Measurements from ENCODE around the gene PRTG. TPM values are rescaled to one million over a fixed set of nuclear protein-coding genes. Genes with fewer than 3 reads are reported as not detected.

Gene PRTG
- total and polyA plus RNA-seq, 2 donors (not counting 1 experiment from before 2014, with no cell fraction given): 2.1 to 4.0 TPM

DNA sequence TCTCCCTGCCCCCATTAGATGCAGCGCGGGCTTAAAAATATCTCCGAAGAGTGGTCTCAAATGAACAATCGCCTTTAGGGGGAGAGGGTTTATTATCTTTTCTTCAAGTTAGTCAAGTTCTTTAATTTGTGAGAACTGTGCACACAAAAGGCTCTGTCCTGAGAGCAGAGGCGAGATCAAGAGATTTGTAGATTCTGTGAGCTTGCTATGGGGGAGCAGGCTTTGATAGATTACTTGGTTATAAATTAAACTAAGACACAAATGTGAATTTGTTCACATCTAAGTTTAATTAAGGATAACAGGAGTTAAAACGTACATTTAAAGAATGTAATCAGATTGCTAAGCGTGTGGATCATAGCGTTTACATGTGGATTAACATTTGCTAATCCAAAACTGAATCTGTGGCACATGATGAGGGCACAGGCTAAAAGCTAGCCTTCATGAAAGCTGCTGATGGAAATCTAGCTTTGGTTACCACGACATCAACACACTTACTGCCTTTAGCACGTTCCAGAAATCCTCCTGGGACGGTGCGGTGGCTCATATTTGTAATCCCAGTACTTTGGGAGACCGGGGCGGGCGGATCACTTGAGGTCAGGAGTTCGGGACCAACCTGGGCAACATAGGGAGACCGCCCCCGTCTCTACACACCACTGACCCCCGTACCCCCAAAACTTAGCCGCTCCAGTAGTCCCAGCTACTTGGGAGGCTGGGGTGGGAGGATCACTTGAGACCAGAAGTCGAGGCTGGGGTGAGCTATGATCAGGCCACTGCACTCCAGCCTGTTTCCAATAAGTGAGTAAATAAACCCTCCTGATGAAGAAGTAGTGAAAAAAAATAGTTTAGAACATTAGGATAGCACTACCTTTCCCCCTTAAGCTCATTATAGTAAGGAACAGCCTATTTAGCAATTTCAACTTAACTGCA lies 1.0 kb upstream of the PRTG start:
- peaks cover 3% of the 10 kb centered on the region for H3K27me3 ChIP-seq (ENCODE audit: control insufficient read depth, insufficient read depth, low read length)
- H2AFZ ChIP-seq (ENCODE audit: low read length): peak overlapping the region; percentile 55
- peak overlapping the region; percentile 23 for H3K9ac ChIP-seq (ENCODE audit: insufficient read depth, low read length)
- H3K27ac ChIP-seq (ENCODE audit: insufficient read depth, low read length): no peak overlapping the region
- no peak for DNase-seq (ENCODE audit: low read depth in 2 of 2)
- H3K79me2 ChIP-seq (ENCODE audit: control insufficient read depth, insufficient read depth, low read length): no peaks in the 10 kb centered on the region
- H3K4me2 ChIP-seq (ENCODE audit: extremely low read depth, insufficient read depth, low read length): peak overlapping the region; percentile 71
- no peaks in the 10 kb centered on the region for H3K9me3 ChIP-seq (ENCODE audit: control insufficient read depth, insufficient read depth, low read depth, low read length)
- no peak for TF ChIP-seq EZH2 (IDR thresholded peaks at IDR 0.05; ENCODE audit: low read length, missing control alignments)
- TF ChIP-seq, protein P1, sequence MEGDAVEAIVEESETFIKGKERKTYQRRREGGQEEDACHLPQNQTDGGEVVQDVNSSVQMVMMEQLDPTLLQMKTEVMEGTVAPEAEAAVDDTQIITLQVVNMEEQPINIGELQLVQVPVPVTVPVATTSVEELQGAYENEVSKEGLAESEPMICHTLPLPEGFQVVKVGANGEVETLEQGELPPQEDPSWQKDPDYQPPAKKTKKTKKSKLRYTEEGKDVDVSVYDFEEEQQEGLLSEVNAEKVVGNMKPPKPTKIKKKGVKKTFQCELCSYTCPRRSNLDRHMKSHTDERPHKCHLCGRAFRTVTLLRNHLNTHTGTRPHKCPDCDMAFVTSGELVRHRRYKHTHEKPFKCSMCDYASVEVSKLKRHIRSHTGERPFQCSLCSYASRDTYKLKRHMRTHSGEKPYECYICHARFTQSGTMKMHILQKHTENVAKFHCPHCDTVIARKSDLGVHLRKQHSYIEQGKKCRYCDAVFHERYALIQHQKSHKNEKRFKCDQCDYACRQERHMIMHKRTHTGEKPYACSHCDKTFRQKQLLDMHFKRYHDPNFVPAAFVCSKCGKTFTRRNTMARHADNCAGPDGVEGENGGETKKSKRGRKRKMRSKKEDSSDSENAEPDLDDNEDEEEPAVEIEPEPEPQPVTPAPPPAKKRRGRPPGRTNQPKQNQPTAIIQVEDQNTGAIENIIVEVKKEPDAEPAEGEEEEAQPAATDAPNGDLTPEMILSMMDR (conservative IDR thresholded peaks at IDR 0.05 in 1 of 2, IDR thresholded peaks at IDR 0.05 in 1 of 2; ENCODE audit: low read depth in 1 of 2, low read length in 2 of 2): no peak
- no peaks in the 10 kb centered on the region for H4K20me1 ChIP-seq (ENCODE audit: control insufficient read depth, extremely low read depth, insufficient read depth, low read length)
- H3K4me1 ChIP-seq (ENCODE audit: control insufficient read depth, extremely low read depth, insufficient read depth, low read length): peaks cover 5% of the 10 kb centered on the region
- peak overlapping the region; percentile 17 to 82 (median 59) for H3K4me3 ChIP-seq (replicated peaks in 1 of 4; ENCODE audit: control extremely low read depth in 1 of 4, insufficient read depth in 1 of 4, low read depth in 3 of 4, low read length in 4 of 4)
- H3K36me3 ChIP-seq (ENCODE audit: control insufficient read depth, insufficient read depth, low read length): no peaks in the 10 kb centered on the region

DNA sequence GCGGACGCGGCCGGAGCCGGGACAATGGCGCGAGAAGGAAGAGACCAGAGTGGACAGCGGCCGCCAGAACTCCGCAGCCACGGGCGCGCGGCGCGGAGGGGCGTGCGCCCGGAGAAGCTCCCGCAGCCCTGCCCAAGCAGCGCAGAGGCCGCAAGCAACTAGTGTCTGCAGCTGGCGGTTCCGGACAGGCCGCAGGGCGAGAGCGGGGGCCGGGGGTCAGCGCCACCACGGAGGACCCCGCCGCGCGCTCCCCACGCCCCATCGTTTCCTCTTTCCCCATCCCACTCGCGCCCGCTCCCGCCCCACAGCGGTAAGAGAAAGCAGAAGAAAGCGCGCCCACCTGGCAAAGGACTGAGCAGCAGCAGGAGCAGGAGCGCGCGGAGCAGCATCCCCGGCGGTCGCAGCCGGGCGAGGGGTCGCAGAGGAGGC lies 440 bp downstream of the PRTG start:
- peak overlapping the region; percentile 63 for H3K9ac ChIP-seq (ENCODE audit: insufficient read depth, low read length)
- no peaks in the 10 kb centered on the region for H3K36me3 ChIP-seq (ENCODE audit: control insufficient read depth, insufficient read depth, low read length)
- H3K27me3 ChIP-seq (ENCODE audit: control insufficient read depth, insufficient read depth, low read length): peaks cover 3% of the 10 kb centered on the region
- H3K4me3 ChIP-seq (replicated peaks in 1 of 4; ENCODE audit: control extremely low read depth in 1 of 4, insufficient read depth in 1 of 4, low read depth in 3 of 4, low read length in 4 of 4): peak overlapping the region; percentile 68 to 82 (median 75)
- peak overlapping the region; percentile 96 for H3K4me2 ChIP-seq (ENCODE audit: extremely low read depth, insufficient read depth, low read length)
- peak overlapping the region; percentile 73 for H2AFZ ChIP-seq (ENCODE audit: low read length)
- no peaks in the 10 kb centered on the region for H3K79me2 ChIP-seq (ENCODE audit: control insufficient read depth, insufficient read depth, low read length)
- TF ChIP-seq, protein P1 (conservative IDR thresholded peaks at IDR 0.05 in 1 of 2, IDR thresholded peaks at IDR 0.05 in 1 of 2; ENCODE audit: low read depth in 1 of 2, low read length in 2 of 2): no peak
- TF ChIP-seq EZH2 (IDR thresholded peaks at IDR 0.05; ENCODE audit: low read length, missing control alignments): no peak
- peak; percentile 42 to 50 for DNase-seq (ENCODE audit: low read depth in 2 of 2)
- no peaks in the 10 kb centered on the region for H3K9me3 ChIP-seq (ENCODE audit: control insufficient read depth, insufficient read depth, low read depth, low read length)
- peaks cover 5% of the 10 kb centered on the region for H3K4me1 ChIP-seq (ENCODE audit: control insufficient read depth, extremely low read depth, insufficient read depth, low read length)
- H3K27ac ChIP-seq (ENCODE audit: insufficient read depth, low read length): no peak overlapping the region
- H4K20me1 ChIP-seq (ENCODE audit: control insufficient read depth, extremely low read depth, insufficient read depth, low read length): no peaks in the 10 kb centered on the region

DNA sequence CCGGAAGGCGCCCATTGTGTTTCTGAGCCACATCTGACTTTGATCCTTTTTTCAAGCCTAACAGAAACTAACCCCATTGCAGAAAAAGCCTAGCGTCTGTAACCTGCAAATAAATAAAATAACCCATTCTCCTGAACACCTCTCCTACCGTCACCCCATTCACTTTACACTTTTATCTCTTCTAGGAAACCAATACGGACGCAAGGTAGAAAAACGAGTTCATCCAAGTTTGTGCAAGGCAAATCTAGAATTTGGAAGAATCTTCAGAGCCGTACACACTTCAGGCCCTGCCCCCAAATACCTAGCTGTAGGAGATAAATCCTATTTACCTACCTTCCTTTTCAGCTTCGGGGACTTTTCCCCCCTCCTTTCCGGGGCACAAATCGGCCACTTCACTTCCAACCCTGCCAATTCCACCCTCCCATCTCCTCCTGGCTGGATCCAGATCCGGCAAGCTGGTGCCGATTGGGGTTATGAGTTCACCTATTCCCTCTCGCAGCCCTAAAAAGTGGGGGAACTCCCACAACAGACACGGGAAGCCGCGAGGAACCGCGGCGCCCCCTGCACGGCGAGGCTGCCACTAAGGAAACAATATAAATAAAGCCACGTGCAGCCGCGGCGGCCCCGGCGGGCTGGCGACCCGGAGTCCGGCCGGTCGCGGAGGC lies 987 bp downstream of the PRTG start:
- Histone ChIP-seq H3K9ac (ENCODE audit: insufficient read depth, low read length) (peak overlapping the region; percentile 63), H4K20me1 (ENCODE audit: control insufficient read depth, extremely low read depth, insufficient read depth, low read length) (no peaks in the 10 kb centered on the region), H2AFZ (ENCODE audit: low read length) (peak overlapping the region; percentile 73), H3K27ac (ENCODE audit: insufficient read depth, low read length) (no peak overlapping the region), H3K27me3 (ENCODE audit: control insufficient read depth, insufficient read depth, low read length) (peaks cover 3% of the 10 kb centered on the region), H3K4me1 (ENCODE audit: control insufficient read depth, extremely low read depth, insufficient read depth, low read length) (peaks cover 5% of the 10 kb centered on the region), H3K36me3 (ENCODE audit: control insufficient read depth, insufficient read depth, low read length) (no peaks in the 10 kb centered on the region), H3K9me3 (ENCODE audit: control insufficient read depth, insufficient read depth, low read depth, low read length) (no peaks in the 10 kb centered on the region), H3K4me3 (replicated peaks in 1 of 4; ENCODE audit: control extremely low read depth in 1 of 4, insufficient read depth in 1 of 4, low read depth in 3 of 4, low read length in 4 of 4) (peak overlapping the region; percentile 68 to 82 (median 75)), H3K79me2 (ENCODE audit: control insufficient read depth, insufficient read depth, low read length) (no peaks in the 10 kb centered on the region), H3K4me2 (ENCODE audit: extremely low read depth, insufficient read depth, low read length) (peak overlapping the region; percentile 96)
- TF ChIP-seq, protein P1 (conservative IDR thresholded peaks at IDR 0.05 in 1 of 2, IDR thresholded peaks at IDR 0.05 in 1 of 2; ENCODE audit: low read depth in 1 of 2, low read length in 2 of 2): peak; percentile 14
- TF ChIP-seq EZH2 (IDR thresholded peaks at IDR 0.05; ENCODE audit: low read length, missing control alignments): no peak
- DNase-seq (ENCODE audit: low read depth in 2 of 2): no peak

All from fibroblast of lung (primary cell).